GM19193 (cell line): ENCODE results near the gene RAB1B.

Experiments used
- POLR2A ChIP-seq: IDR thresholded peaks from 4 replicates; pipeline ENCODE4 v1.6.1; 2011; ENCODE audit not compliant: insufficient read depth, insufficient read length; ENCODE audit errors: extremely low read depth

Gene RAB1B

GRCh38 chr11:66272596-66272995 is 4.2 kb downstream of the RAB1B start:
- no peak for TF ChIP-seq POLR2A

GRCh38 chr11:66274219-66274618 is 5.8 kb downstream of the RAB1B start:
- no peak for TF ChIP-seq POLR2A

GRCh38 chr11:66275396-66275795 is 7.0 kb downstream of the RAB1B start:
- no peak for TF ChIP-seq POLR2A

GRCh38 chr11:66275984-66276612 is 7.7 kb downstream of the RAB1B start:
- TF ChIP-seq POLR2A, result no peak

DNA sequence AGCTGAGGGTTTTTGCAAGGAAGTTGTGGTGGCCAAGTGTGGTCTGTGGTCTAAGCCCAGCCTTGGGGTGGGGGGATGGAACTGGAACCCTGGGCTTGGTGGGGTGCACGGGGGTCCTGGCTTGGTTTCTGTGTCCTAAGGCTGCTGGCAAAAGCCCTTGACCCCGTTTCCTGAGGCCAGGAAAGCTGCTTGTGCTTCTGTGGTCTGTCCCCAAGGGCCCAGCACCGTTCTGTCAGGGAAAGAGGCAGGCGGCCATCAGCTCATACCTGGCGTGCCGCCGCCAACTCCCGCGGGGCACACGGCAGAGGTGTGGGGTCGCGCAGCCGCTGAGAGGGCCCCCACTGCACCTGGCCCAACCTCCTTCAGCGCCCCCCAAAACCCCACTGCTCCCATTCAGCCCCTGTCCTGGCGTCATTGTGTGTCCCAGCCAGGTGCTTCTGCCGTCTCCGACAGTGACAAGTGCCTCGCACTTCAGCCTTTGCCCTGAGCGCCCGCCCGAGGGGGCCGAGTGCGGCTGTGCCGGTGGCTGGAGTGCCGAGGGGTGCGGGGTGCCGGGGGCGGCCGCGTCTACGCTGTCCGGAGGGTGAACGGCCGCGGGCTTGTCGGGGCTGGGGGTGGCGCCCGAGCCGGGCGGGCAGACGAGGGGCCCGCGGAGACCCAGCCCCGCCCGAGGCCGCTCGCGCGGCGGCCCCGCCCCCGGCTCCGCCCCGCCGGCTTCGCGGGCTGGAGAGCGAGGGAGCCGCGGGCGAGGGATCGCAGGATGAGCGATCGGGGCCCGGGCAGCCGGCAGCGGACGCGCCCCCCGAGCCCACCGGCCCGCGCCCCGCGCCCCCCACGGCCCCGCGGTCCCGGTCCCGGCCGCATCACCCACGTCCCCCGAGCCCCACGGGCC is 9.3 kb downstream of the RAB1B start, which contains the start of gene CNIH2:
CNIH2 (plus strand) TSS at position 705 of the 892 bp plus-strand sequence. CDS start 282 bp downstream, outside the sequence.
- TF ChIP-seq POLR2A, result peak; percentile 17

- no peak for TF ChIP-seq POLR2A
Measured at GRCh38 chr11:66278363-66279091, 10.1 kb downstream of the RAB1B start.

DNA sequence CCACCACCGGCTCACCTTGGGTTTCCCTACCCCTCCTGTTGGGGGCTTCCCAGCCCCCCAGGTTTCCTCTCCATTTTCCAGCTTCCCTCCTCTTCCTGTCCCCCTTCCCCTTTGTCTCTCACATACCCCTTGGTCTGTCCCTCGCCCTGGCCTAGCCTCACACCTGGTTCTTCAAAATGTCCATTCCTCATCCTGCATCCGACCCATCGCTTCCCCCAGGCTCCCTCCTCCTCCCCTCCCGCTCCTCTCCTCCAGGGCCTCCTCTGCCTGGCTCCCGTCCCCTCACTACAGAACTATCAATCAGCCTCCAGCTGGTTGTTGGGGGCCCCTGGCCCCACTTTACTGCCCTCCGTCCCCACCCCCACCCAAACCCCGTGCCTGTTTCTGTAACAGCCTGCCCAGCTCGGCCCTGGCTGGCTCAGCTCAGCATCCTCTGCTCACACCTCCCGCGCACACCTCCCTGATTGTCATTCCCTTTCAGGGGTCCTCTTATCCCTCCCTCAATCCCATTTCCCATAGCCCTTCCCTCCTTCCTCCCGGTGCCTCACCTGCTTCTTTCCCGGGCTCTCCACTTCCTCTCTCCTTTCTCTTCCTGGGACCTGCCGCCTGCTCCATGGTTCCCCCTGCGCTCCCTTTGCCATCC is 10.8 kb downstream of the RAB1B start:
- no peak for TF ChIP-seq POLR2A

DNA sequence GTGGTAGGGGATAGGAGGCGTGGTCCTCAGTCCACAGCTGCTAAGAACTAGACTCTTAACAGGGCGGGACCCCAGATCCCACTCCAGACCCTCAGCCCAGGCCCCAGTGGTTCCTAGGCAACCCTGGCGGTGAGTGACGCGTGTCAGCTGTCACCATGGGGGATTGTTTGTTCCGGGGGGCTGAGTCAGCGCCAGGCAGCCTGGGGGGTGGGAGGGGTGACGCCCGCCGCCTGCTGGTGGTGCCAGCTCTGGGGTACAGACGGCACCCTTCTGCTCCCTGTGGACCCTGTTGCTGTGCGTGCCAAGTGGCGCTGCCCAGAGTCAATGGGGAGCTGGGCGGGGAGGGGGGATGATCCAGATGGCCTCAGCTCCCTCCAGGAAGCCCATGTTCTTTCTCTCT is 12.0 kb downstream of the RAB1B start:
- no peak for TF ChIP-seq POLR2A

- TF ChIP-seq POLR2A, result no peak
Measured at GRCh38 chr11:66281001-66281400, 12.6 kb downstream of the RAB1B start.

GRCh38 chr11:66281776-66282467 is 13.5 kb downstream of the RAB1B start:
- no peak for TF ChIP-seq POLR2A

DNA sequence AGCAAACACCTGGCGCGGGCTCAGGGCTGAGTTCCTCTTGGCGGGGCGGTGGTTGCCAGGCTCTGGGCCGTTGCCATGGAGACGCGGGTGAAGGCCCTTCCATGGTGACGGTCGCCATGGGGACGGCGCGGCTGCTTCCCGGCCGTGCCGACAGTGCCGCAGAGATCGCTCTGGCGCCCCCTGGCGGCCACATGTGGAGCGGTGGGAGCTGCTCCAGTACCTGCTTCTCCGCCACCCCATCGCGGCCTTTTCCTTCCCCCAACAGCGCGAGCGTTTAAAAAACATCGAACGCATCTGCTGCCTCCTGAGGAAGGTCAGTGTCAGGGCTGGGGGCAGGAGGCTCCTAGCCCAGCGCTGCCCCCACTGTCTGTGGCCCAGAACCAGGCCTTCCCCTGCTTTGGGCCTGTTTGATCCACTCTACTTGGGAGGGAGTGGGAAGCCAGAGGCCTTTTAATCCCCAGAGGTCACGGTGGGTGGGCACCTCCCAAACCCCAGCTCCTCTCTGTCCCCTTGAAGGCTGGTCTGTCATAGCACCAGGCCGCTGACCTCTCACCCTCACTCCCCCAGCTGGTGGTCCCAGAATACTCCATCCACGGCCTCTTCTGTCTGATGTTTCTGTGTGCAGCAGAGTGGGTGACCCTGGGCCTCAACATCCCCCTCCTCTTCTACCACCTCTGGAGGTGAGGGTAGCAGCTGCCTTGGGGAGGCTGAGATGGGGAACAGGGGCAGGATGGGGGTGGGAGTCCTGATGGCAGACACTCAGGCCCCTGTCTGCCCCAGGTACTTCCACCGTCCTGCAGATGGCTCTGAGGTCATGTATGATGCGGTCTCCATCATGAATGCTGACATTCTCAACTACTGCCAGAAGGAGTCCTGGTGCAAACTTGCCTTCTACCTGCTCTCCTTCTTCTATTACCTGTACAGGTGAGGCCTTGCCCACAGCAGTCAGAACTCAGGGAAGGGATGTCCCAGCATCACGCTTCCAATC is 14.3 kb downstream of the RAB1B start:
- TF ChIP-seq POLR2A, result peak; percentile 34

DNA sequence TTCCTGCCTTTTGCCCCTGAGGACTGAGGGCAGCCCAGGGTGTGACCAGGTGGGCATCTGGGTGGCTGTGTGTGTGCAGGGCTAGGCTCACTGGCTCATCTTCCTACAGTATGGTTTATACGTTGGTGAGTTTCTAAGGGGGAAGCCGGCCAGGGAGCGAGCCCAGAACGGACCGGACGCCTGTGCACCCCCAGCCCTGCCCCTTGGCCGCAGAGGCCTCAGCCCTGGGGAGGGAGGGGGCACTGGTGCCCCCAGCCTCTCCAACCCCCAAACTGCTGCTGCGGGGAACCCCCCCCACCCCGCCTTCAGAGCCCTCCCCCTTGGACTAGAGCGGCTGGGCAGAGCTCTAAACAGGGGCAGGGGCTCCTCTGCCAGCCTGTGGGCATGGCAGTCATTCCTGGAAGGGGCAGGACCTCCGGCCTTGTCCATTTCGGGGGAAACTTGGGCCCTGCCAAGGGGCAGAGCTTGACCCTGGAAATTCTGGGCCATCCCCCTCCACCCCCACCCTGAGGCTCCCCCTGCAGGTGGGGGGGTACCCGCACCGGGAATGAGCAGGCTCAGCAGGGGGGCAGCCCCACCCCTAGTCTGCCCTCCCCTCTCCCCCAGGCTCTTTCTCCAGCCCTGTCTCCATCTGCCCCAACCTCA is 15.1 kb downstream of the RAB1B start:
- no peak for TF ChIP-seq POLR2A
